IPS-NIHi7 (cell line): Measurements from ENCODE around the gene ZNF525.
A peak's percentile ranks its signal among the peaks of the same experiment; 100 is the strongest.
"Not testable (repeated sequence)": the region's sequence is repeated elsewhere in the genome, so short reads cannot be mapped to it uniquely, and the experiment has no call there.

ENCODE experiments used
- DNase-seq: peaks from one replicate; pipeline ENCODE4 v3.0.0; 2012; ENCODE audit warnings: mixed read lengths; ENCODE audit errors: extremely low spot score

Gene ZNF525

GRCh38 chr19:53395840-53396524 lies 30.5 kb downstream of the ZNF525 start:
- not testable (repeated sequence) for DNase-seq

GRCh38 chr19:53396525-53396868 lies 31.0 kb downstream of the ZNF525 start:
- DNase-seq = no peak

GRCh38 chr19:53397918-53398317 lies 32.4 kb downstream of the ZNF525 start:
- not testable (repeated sequence) for DNase-seq

GRCh38 chr19:53409505-53410204 lies 44.1 kb downstream of the ZNF525 start:
- DNase-seq = no peak

- not testable (repeated sequence) for DNase-seq
These were observed 55.2 kb downstream of the ZNF525 start for GRCh38 chr19:53420520-53421315.

- no peak for DNase-seq
These were observed 57.0 kb downstream of the ZNF525 start for GRCh38 chr19:53422551-53422950.

- DNase-seq = not testable (repeated sequence)
These were observed 57.6 kb downstream of the ZNF525 start for GRCh38 chr19:53423074-53423473.

- not testable (repeated sequence) for DNase-seq
These were observed 58.2 kb downstream of the ZNF525 start for GRCh38 chr19:53423680-53424079.

GRCh38 chr19:53424968-53425597 lies 59.6 kb downstream of the ZNF525 start:
- DNase-seq = peak; percentile 72

- DNase-seq = peak; percentile 90
These were observed 66.0 kb downstream of the ZNF525 start, which contains the start of gene ZNF761 for GRCh38 chr19:53431399-53432087. Gene ZNF761 (plus strand): TSS chr19:53431984. CDS start chr19:53447269, 15,285 bp downstream.

- DNase-seq = peak; percentile 32
These were observed 66.7 kb downstream of the ZNF525 start for GRCh38 chr19:53432088-53432661.
